LHCN-M2 (cell line): ENCODE measurements around the gene SCN10A. TPM values are rescaled to one million over a fixed set of nuclear protein-coding genes. Genes with fewer than 3 reads are reported as not detected.

Experiments used
- DNase-seq: peaks from one replicate; pipeline ENCODE4 v3.0.0-alpha.2; 2012; ENCODE audit warnings: low read depth
- total RNA-seq: library from RNA; depleted of rRNA; stranded (reverse); fragments of >200 nt; gene quantifications from 2 replicates; pipeline ENCODE4 v1.2.3, GENCODE V29; 2014

Gene SCN10A
- total RNA-seq, 1 experiment from 2014 or later, result not detected

DNA sequence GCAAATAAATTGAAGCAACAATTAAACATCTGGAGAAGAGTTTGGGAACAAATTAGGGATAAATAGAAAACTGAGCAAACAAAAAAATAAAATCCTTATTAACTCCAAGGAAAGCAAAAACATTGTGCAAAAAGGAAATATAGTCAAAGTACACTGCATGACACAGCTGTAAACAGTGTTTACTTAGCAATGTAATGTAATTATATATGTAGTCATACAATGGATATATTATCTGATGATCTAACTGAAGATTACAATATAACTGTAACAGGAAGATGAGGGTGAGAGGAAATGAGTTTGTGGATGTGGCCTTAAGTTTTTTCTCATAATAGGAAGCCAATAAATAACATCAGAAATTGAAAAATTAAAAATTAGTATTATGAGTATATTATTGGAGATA, 42.5 kb downstream of the SCN10A start:
- DNase-seq, result no peak

DNA sequence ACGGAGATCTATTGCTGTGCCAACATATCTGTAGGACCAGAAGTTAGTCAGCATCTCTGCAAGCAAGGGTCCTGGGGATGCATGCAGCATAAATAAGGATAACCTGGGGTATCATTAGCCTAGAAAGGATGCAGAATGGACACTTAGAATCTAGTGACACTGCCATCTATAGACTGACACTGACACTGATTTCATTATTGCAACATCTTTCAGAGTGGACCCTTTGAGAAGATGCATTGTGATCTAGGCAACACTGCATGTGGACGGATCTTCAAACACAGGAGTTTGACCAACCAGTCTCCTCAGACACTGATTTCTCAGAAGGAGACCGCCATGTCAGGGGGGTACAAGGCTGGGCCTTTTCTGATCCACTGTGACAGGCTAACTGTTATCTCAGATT, 52.4 kb downstream of the SCN10A start:
- DNase-seq, result no peak

- DNase-seq, result no peak
Measured at GRCh38 chr3:38758557-38758956, 57.5 kb downstream of the SCN10A start.

GRCh38 chr3:38757721-38758120, 58.3 kb downstream of the SCN10A start:
- DNase-seq, result no peak

GRCh38 chr3:38756892-38757291, 59.1 kb downstream of the SCN10A start:
- DNase-seq, result no peak

- peak; percentile 6 for DNase-seq
Measured at GRCh38 chr3:38755130-38755529, 60.9 kb downstream of the SCN10A start.

DNA sequence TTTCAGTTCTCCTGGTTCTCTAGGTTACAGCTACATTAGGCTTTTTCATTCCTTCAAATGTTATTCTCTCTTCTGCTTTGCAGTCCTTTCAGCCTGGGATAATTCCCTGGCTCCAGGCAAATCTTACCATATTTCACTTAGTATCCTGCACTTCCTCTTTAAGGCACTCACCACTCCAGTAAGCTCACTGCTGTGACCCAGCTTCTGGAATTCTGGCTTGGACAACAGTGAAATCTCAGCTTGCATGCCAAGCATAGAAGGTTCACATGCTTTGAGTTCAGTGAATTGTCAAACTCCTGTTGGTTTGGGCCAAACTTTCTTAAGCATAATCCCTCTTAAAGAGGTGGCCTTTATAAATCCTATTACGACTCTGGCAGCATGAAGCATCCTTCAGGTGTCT, 69.4 kb downstream of the SCN10A start:
- DNase-seq, result no peak

- DNase-seq, result no peak
Measured at GRCh38 chr3:38743043-38743442, 73.0 kb downstream of the SCN10A start.

GRCh38 chr3:38742550-38742949, 73.5 kb downstream of the SCN10A start:
- DNase-seq, result no peak

- no peak for DNase-seq
Measured at GRCh38 chr3:38740537-38740936, 75.5 kb downstream of the SCN10A start.

DNA sequence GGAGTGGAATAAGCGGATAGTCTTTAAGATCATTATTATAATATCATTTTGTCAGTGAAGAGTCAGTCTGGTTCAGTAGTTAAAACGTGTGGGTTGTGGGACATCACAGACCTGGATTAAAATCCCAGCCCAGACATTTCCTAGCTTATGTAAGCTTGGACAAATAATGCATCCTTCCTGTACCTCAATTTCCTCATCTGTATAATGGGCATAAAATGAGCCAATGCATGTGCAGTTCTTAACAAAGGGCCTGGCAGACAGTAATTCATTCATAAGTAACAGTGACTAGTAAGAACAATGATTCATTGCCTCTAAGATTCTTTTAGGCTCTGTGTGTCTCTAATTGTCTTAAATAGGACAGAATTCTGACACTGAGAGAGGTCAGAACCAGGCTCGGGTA, 76.1 kb downstream of the SCN10A start:
- DNase-seq, result no peak

DNA sequence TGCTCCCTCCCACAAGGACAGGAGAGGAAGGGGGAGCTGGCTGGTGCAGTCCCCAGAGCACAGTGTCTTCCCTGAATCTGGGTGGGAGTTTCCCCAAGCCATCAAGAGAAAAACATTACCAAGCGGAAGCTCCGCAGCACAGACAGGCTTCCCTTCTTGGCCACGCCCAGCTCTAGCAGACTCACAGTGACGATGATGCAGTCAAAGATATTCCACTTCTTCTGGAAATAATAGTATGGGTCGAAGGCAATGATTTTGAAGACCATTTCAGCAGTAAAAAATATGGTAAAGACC, 76.7 kb downstream of the SCN10A start:
- no peak for DNase-seq

DNA sequence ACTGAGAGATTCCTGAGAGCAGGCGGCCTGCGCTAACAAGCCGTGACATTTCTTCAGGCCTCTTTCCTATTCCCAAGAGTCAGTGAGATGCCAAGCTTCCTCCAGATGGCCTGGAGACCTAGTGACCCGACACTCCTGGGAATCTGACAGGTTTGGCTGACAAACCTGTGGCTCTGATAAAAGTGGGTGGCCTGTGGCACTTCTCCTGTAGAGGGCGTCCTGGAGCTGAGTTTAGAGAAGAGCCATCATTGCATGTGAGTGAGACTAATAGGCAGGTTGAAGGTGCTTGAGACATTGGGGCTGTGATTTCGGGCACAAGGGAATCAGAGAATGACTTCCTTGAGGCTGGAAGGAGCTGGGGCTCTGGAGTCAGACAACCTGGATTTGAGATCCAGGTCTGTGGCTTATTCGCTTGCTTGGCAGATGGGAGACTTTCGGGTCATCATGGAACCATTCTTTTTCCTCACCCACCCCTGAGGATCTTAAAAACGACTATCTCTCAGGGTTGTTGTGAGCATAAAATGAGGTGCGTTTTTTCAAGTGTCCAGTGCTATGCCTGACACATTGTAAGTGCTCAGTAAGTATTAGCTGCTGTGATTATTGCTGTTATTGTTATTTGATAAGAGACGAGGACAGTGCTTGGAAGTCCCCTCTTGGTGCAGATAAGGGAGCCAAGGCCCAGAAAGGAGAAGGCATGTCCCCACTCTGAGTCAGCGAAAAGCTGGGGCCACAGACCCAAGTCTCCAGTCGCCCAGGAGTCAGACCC, 77.2 kb downstream of the SCN10A start:
- peak; percentile 19 for DNase-seq

DNA sequence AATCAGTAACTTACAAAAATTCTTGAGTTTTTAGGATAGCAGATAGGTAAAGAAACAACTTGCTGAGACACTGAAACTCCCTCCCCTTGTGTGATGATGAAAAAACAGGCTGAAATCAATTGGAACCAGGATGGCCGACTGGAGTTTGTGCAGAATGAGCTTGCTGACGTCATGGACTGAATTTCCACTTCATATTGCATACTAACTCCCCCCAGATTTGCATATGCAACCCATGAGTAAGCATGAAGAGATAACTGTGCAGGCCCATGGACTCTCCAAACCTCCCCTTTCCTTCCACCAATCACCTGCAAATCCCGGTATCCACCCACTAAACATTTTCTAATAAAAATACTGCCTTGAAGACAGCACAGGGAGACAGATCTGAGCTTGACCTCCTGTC, 84.5 kb downstream of the SCN10A start:
- DNase-seq, result no peak

GRCh38 chr3:38730281-38730680, 85.7 kb downstream of the SCN10A start:
- peak; percentile 68 for DNase-seq

- DNase-seq, result no peak
Measured at GRCh38 chr3:38728008-38728407, 88.0 kb downstream of the SCN10A start.

- no peak for DNase-seq
Measured at GRCh38 chr3:38726751-38727150, 89.3 kb downstream of the SCN10A start.

DNA sequence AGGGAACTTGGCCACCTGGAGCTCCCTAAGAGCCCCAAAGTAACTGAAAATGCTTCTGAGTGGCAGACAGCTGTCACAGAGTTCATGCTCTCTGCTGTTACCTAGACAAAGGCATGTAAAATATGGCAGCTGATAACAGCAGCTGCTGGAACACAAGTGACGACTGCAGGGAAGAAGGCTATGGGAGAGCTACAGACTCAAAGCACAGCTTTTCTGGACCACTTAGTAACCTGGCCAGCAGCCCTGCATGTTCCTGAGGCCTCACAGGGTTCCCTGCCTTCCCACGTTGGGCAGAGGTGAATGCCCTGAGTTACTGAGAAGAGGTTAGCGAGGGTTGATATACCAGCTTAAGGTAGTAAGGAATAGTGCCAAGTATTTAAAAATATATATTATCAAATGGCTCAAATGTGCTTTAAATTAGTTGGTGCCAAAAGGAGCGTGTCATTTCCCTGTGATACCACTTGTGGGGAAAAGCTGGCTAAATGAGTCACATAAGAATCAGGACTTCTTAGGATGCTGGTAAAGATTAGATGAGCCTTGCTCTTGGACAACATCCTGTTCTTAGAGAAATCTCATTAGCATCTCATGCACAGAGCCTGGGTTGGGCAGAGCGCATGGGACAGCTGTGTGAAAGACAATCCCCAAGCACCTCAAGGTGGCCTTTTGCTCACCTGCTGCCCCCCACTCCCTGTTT, 90.1 kb downstream of the SCN10A start:
- DNase-seq, result peak; percentile 68

DNA sequence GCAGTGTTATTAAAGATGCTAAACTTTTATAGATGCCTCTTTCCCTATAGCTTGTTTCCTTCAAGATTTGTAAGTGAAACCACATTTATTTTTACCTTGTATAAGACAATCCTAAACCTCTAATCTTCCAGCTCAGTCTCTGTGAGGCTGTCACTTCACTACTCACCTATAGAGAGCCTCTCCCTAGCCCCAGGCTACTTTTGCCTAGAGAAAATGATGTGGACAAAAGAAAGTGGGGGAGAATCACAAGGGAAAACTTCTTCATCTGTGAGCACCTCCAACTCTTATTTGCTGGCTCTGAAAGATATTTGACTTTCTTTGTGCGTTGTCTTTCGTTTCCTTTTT, 91.7 kb downstream of the SCN10A start:
- no peak for DNase-seq

DNA sequence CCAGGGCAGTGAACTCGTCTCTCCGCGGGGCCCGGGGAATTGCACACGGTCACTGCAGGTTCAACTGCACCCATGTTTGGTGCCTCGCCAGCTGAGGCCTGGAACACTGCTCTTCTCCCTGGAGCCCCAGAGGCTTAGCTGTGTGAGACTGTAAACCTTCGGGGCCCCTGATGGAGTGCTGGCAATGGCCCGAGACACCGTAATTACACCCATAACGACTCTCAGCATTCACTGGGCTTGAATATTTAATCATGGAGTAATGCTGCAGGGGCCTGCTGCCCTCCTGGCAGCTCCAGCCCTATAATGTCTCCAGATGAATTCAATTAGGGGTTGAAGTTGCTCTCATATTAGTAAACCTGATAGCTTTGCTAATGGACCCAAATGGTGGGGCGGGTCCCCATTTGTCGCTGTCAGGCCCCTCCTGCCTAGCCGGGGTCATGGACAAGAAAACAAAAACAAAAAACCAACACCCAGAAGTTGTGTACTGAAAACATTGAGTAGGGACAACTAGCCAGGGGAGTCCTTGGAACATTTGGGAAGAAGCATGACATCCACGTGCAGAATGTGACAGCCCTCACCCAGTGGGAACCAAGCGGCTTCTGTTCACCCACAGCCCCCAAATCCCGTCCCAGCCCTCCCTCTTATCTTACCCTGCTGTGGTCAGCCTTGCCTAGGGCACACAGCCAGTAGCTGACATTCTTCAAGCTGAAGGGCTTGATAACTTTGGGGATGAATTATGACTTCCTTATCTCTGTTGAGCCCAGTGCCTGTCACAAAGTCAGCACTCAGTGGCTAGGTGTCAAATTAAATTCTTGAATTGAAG, 92.2 kb downstream of the SCN10A start:
- no peak for DNase-seq

- DNase-seq, result peak; percentile 30
Measured at GRCh38 chr3:38722781-38723568, 93.0 kb downstream of the SCN10A start.

GRCh38 chr3:38721207-38721772, 94.7 kb downstream of the SCN10A start:
- DNase-seq, result no peak
